ENCODE results near the gene SAMD4B. TPM values are rescaled to one million over a fixed set of nuclear protein-coding genes. Genes with fewer than 3 reads are reported as not detected.

The SAMD4B gene
- total and polyA plus RNA-seq, 10 of the 15 experiments (the other 5 are each of a cell fraction or from before 2014, with no cell fraction given), result 2.4 to 43.3 (median 23.9) TPM

DNA sequence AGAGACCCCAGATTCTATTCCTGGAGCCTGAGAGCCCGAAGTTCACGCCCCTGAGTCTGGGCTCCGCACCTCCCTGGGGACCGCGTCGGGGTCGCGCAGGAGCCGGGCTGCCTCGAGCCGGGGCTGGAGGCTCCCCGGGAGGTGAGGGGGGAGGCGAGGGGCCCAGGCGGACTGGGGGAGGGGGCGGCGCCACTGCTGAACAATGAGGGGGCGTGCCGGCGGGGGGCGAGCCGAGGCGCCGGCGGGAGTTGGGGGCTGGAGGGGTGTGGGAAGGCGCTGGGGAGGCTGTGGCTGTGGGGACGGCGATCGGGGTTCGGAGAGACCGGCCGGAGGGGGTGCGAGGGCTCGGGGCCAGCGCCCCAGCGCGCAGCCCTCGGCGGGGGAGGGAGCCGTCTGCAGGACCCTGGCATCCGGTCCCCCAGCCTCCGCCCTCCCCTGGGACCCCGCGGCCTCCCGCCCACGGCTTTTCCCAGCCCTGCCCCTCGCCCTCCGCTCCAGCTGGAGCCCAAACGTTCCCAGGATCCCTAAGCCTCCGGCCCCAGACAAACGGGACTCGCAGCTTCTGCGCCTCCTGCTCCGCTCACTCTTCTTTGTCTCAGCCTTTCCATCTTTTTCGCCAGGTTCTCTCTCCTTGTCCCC is 71.2 kb downstream of the SAMD4B start:
- Histone ChIP-seq H3K4me1 (ENCODE audit: control insufficient read depth, insufficient read depth, low read length) (peaks cover 15% of the 10 kb centered on the region), H4K20me1 (ENCODE audit: control insufficient read depth, insufficient read depth) (no peaks in the 10 kb centered on the region), H3K4me3 (peak overlapping the region; percentile 98), H3K79me2 (ENCODE audit: control insufficient read depth, insufficient read depth, low read length) (peaks cover 46% of the 10 kb centered on the region), H3K9me3 (replicated peaks; ENCODE audit: control insufficient read depth, insufficient read depth, low read length) (no peaks in the 10 kb centered on the region), H3K27ac (ENCODE audit: control insufficient read depth, insufficient read depth) (peak overlapping the region; percentile 93), H3K4me2 (ENCODE audit: control insufficient read depth, insufficient read depth) (peak overlapping the region; percentile 73), H3K9ac (ENCODE audit: control insufficient read depth, insufficient read depth, low read length) (peak overlapping the region; percentile 99), H3K27me3 (replicated peaks in 1 of 2; ENCODE audit: control insufficient read depth in 2 of 2, insufficient read depth in 2 of 2, low read length in 1 of 2) (no peaks in the 10 kb centered on the region), H3K36me3 (ENCODE audit: control insufficient read depth in 2 of 2, insufficient read depth in 2 of 2, low read length in 1 of 2) (peaks cover 2 to 4% of the 10 kb centered on the region in 2 experiments; a peak in 2 of 4 replicates), H2AFZ (ENCODE audit: control insufficient read depth, low read depth, low read length) (peak overlapping the region; percentile 59)
- POLR2A ChIA-PET, result interaction anchor here (0.6 to 2.3 kb wide), 6 partner anchors 9 to 126 kb away, joined by 3 to 6 read pairs (median 3); no protein-coding TSS in a partner anchor
- CTCF ChIA-PET, result interaction anchor here (0.5 to 1.7 kb wide), 6 partner anchors 9 to 216 kb away, joined by 3 to 11 read pairs (median 4); partner anchors contain the start of gene RPS16
- BruUV-seq (replicated peaks), result no TSS peak
- TF ChIP-seq, protein P1, sequence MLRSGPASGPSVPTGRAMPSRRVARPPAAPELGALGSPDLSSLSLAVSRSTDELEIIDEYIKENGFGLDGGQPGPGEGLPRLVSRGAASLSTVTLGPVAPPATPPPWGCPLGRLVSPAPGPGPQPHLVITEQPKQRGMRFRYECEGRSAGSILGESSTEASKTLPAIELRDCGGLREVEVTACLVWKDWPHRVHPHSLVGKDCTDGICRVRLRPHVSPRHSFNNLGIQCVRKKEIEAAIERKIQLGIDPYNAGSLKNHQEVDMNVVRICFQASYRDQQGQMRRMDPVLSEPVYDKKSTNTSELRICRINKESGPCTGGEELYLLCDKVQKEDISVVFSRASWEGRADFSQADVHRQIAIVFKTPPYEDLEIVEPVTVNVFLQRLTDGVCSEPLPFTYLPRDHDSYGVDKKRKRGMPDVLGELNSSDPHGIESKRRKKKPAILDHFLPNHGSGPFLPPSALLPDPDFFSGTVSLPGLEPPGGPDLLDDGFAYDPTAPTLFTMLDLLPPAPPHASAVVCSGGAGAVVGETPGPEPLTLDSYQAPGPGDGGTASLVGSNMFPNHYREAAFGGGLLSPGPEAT (IDR thresholded peaks at IDR 0.05; ENCODE audit: low read depth), result 0 out of 2 replicates have a peak, but pooled peaks have one; percentile 11
- TF ChIP-seq EGR1 (IDR thresholded peaks at IDR 0.05; ENCODE audit: borderline replicate concordance in 1 of 2, low read depth in 2 of 2, low read length in 2 of 2), result peak in 1 of 2 experiments; percentile 83; a peak in 2 of 3 replicates
- peak; percentile 66 for TF ChIP-seq IKZF1 (conservative IDR thresholded peaks at IDR 0.05)
- no peak for TF ChIP-seq ZZZ3 (IDR thresholded peaks at IDR 0.05; ENCODE audit: control insufficient read depth, insufficient read length, low read depth)
- TF ChIP-seq TCF12 (IDR thresholded peaks at IDR 0.05; ENCODE audit: low read depth, low read length), result peak; percentile 60; the same call in 1 of the 2 replicates
- peak; percentile 94 for TF ChIP-seq MEF2B (IDR thresholded peaks at IDR 0.05; ENCODE audit: partially characterized antibody, poor library complexity, severe bottlenecking)
- TF ChIP-seq, protein P2, sequence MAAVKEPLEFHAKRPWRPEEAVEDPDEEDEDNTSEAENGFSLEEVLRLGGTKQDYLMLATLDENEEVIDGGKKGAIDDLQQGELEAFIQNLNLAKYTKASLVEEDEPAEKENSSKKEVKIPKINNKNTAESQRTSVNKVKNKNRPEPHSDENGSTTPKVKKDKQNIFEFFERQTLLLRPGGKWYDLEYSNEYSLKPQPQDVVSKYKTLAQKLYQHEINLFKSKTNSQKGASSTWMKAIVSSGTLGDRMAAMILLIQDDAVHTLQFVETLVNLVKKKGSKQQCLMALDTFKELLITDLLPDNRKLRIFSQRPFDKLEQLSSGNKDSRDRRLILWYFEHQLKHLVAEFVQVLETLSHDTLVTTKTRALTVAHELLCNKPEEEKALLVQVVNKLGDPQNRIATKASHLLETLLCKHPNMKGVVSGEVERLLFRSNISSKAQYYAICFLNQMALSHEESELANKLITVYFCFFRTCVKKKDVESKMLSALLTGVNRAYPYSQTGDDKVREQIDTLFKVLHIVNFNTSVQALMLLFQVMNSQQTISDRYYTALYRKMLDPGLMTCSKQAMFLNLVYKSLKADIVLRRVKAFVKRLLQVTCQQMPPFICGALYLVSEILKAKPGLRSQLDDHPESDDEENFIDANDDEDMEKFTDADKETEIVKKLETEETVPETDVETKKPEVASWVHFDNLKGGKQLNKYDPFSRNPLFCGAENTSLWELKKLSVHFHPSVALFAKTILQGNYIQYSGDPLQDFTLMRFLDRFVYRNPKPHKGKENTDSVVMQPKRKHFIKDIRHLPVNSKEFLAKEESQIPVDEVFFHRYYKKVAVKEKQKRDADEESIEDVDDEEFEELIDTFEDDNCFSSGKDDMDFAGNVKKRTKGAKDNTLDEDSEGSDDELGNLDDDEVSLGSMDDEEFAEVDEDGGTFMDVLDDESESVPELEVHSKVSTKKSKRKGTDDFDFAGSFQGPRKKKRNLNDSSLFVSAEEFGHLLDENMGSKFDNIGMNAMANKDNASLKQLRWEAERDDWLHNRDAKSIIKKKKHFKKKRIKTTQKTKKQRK (IDR thresholded peaks at IDR 0.05; ENCODE audit: low read depth, low read length), result no peak
- TF ChIP-seq POLR2A (IDR thresholded peaks at IDR 0.05; ENCODE audit: low read depth, low read length), result peak; percentile 43; the same call in 1 of the 2 replicates
- TF ChIP-seq PAX5 (IDR thresholded peaks at IDR 0.05; ENCODE audit: borderline replicate concordance, low read depth, low read length), result 0 out of 2 replicates have a peak, but pooled peaks have one; percentile 7
- TF ChIP-seq RUNX3 (IDR thresholded peaks at IDR 0.05; ENCODE audit: low read length), result no peak
- TF ChIP-seq WRNIP1 (IDR thresholded peaks at IDR 0.05; ENCODE audit: borderline replicate concordance, low read depth, low read length), result no peak
- TF ChIP-seq, protein P3, sequence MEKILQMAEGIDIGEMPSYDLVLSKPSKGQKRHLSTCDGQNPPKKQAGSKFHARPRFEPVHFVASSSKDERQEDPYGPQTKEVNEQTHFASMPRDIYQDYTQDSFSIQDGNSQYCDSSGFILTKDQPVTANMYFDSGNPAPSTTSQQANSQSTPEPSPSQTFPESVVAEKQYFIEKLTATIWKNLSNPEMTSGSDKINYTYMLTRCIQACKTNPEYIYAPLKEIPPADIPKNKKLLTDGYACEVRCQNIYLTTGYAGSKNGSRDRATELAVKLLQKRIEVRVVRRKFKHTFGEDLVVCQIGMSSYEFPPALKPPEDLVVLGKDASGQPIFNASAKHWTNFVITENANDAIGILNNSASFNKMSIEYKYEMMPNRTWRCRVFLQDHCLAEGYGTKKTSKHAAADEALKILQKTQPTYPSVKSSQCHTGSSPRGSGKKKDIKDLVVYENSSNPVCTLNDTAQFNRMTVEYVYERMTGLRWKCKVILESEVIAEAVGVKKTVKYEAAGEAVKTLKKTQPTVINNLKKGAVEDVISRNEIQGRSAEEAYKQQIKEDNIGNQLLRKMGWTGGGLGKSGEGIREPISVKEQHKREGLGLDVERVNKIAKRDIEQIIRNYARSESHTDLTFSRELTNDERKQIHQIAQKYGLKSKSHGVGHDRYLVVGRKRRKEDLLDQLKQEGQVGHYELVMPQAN (conservative IDR thresholded peaks at IDR 0.05), result peak; percentile 14; the same call in 1 of the 2 replicates
- peak; percentile 44 to 52; a peak in 3 of 4 replicates for TF ChIP-seq IKZF2 (IDR thresholded peaks at IDR 0.05)
- TF ChIP-seq GATAD2B (conservative IDR thresholded peaks at IDR 0.05; ENCODE audit: low read depth), result peak; percentile 48; the same call in 1 of the 2 replicates
- no peak for FAIRE-seq
- intact Hi-C loops (cut with micrococcal nuclease; ENCODE audit: unreplicated experiment) (loop anchor here (2.0 to 10.0 kb wide), 4 partner anchors 17 to 381 kb away; partner anchors contain the start of genes EID2B and FBXO27), in situ Hi-C loops (cut with MboI) (loop anchor here (5.0 kb wide), 1 partner anchor 291 kb away; no protein-coding TSS in a partner anchor)
- ATAC-seq, result no peak
- RAD21 ChIA-PET (ENCODE audit: unreplicated experiment), result interaction anchor here (1.0 to 1.5 kb wide), 4 partner anchors 12 to 90 kb away, joined by 3 to 6 read pairs (median 4); partner anchors contain the start of genes GMFG and RPS16
- WGBS (ENCODE audit: insufficient coverage, insufficient replicate concordance, low lambda C conversion rate, missing lambda C conversion rate), result 1% methylated on average over 18 of the region's 54 CpGs
- SMC1A ChIA-PET (ENCODE audit: uncharacterized antibody, unreplicated experiment), result interaction anchor here (1.1 to 1.6 kb wide), 6 partner anchors 15 to 258 kb away, joined by 3 to 6 read pairs (median 4); partner anchors contain the start of gene RPS16
- DNase-seq (ENCODE audit: low read depth, low spot score), result no peak
